ENCODE measurements around the gene GCNA.
"Not testable (repeated sequence)": the region's sequence is repeated elsewhere in the genome, so short reads cannot be mapped to it uniquely, and the experiment has no call there.

GCNA gene

GRCh38 chrX:71644406-71644805, 66.2 kb downstream of the GCNA start:
- DNase-seq: not testable (repeated sequence)

- DNase-seq: peak; percentile 18
Observed at GRCh38 chrX:71650333-71650969, 72.2 kb downstream of the GCNA start.

- peak; percentile 48 for DNase-seq
Observed at GRCh38 chrX:71652405-71652804, 74.2 kb downstream of the GCNA start.

GRCh38 chrX:71653344-71653743, 75.1 kb downstream of the GCNA start:
- no peak for DNase-seq

GRCh38 chrX:71657267-71657666, 79.0 kb downstream of the GCNA start:
- no peak for DNase-seq

GRCh38 chrX:71659342-71659741, 81.1 kb downstream of the GCNA start:
- DNase-seq: no peak

- DNase-seq: no peak
Observed at GRCh38 chrX:71659959-71660358, 81.7 kb downstream of the GCNA start.

GRCh38 chrX:71660562-71661416, 82.6 kb downstream of the GCNA start:
- no peak for DNase-seq

- no peak for DNase-seq
Observed at GRCh38 chrX:71661919-71662318, 83.7 kb downstream of the GCNA start.

GRCh38 chrX:71662654-71663053, 84.4 kb downstream of the GCNA start:
- not testable (repeated sequence) for DNase-seq
